Inferior parietal cortex (tissue), 1 donor: ENCODE results near the gene BGN.
A peak's percentile ranks its signal among the peaks of the same experiment; 100 is the strongest.

Experiments used
- DNase-seq: peaks from one replicate; pipeline ENCODE4 v3.0.0-alpha.2; 2016; ENCODE audit errors: extremely low spot score

Gene BGN

DNA sequence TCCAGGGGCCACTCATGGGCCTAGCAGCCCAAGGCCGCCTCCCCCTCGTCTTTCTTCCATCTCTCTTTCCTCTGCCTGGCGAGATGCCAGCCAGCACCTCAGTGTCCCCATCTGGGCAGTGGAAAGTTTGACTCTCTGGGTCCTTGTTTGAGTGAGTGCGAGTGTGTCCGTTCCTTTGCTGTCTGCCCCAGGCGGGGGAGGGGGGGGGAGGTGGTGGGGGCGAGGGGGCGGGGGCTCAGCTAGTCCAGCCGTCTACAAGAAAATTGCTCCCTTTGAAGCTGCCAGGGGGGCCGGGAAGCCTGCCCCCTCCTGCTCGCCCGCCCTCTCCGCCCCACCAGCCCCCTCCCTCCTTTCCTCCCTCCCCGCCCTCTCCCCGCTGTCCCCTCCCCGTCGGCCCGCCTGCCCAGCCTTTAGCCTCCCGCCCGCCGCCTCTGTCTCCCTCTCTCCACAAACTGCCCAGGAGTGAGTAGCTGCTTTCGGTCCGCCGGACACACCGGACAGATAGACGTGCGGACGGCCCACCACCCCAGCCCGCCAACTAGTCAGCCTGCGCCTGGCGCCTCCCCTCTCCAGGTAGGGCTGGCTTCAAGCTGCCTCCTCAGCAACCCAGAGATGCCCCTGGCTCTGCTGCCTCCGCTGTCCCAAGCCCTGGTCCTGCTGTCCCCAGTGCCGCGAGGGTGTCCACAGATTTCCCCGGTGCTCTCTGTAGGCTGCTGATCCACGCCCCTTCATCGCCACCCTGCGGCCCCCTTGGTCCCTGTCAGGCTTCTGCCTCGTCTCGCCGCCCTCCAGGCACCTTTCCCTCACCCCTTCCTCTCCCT is at the start of gene BGN:
Gene BGN (plus strand): TSS at position 440 of the 821 bp plus-strand sequence. CDS start 9,652 bp downstream, outside the sequence.
- no peak for DNase-seq

DNA sequence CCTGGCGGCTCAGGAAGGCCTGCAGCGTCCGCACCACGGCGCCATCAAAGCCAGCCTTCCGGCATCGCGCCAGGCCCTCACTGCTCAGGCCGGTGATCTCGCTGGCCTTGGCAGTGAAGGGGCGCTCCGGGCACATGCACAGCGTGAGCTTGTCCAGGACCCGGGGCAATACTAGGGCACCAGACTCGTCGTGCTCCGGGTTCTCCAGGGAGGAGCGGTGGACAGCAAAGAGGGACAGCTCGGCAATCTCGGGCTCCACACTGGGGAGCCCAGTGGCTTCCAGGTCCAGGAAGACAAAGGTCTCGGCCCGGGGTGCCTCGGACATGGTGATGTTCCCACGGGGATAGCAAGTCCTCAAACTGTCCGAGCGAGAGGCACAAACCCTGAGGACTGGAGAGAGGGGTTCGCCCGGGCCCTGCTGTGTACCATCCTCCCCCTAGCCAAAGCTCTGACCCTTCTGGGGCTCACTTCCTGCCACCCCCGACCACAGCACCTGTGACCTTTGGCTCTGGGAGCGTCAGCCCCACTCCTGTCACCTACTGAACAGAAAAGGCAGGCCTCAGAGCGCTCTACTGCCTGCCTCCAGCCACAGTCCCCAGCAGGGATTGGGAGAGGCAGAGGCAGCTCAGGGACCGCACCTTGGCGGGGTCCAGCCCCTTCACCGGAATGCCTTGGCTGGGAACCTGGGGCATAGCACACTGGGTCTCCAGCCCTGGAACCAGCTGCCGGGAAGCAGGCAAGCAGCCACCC is 49.5 kb upstream of the BGN start:
- DNase-seq = no peak

DNA sequence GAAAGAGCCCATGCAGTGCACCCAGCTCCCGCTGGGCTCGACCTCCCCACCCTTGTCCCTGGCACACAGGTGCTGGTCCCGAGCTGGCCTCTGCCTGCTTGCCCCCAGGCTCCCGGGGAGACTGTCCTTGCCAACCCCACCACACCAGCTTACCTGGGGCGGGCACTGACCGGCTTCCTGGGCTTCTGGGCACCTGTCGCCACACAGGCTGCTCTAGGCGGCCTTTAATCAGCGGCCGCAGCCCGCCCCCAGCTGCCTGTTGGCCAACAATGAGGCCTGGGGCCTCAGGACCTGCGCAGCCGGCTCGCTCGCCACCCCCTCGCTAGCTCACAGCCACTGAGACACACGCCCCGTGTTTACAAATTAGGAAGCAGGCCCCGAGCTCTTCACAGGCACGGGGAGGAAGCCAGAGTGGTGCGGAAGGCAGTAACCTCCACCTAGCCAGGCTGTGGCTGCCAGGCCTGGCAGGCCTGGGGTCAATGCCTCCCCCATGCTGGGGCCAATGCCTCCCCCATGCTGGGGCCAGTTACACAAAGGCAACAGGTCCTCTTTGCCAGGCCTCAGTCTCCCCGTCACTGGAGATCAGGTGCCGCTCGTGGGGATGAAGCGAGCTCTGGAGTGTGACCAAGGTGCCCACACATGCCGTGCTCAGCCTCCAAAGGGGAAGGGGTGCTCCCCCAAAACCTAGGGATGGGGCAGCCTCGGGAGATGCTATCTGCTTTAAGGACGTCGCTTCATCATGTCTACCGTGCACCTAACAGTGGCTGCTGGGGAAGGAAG is 48.7 kb upstream of the BGN start, which contains the start of gene TREX2:
Gene TREX2 (minus strand): TSS at position 201 of the 780 bp plus-strand sequence. CDS start 626 bp downstream, outside the sequence.
- no peak for DNase-seq

GRCh38 chrX:153446636-153446936 is 48.2 kb upstream of the BGN start:
- DNase-seq = no peak

- DNase-seq = no peak
Observed at GRCh38 chrX:153446950-153447580, 47.7 kb upstream of the BGN start.

GRCh38 chrX:153447581-153447960 is 47.2 kb upstream of the BGN start:
- DNase-seq = no peak

- DNase-seq = no peak
Observed at GRCh38 chrX:153448556-153449367, 46.0 kb upstream of the BGN start.

DNA sequence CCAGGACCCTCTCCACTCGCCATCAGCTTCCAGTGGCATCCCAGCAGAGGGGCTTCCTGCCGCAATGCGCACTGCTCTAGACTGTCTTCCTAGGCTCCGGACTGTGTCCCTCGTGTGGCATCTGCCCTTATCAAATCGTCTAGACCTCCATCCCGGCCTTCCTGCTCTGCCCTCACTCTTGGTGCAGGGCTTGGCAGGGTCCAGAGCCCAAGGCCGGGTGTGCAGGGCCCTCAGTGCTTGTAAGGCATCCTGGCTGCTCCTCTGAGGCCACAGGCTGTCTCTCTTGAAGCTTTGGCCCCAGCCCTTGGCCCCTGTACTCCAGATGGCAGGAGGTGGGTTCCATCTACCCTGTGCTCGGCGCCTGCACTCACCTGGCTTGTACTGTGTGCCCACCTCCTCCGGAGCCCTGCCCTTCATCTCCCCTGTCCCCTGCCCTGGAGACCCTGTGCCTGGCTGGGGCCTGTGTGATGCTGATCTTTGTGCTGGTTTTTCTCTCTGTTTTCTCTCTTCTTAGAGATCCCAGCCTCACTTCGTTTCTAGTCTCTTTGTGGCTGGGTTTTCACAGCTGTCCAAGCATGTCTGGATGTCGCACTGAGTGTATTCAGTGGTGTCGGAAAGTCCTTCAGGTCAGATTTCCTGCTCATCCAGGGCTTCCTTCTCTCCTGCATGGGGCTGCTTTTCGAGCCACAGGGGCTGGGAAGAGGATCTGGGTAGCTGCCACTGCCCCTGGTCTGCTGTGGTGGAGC is 45.2 kb upstream of the BGN start:
- no peak for DNase-seq

DNA sequence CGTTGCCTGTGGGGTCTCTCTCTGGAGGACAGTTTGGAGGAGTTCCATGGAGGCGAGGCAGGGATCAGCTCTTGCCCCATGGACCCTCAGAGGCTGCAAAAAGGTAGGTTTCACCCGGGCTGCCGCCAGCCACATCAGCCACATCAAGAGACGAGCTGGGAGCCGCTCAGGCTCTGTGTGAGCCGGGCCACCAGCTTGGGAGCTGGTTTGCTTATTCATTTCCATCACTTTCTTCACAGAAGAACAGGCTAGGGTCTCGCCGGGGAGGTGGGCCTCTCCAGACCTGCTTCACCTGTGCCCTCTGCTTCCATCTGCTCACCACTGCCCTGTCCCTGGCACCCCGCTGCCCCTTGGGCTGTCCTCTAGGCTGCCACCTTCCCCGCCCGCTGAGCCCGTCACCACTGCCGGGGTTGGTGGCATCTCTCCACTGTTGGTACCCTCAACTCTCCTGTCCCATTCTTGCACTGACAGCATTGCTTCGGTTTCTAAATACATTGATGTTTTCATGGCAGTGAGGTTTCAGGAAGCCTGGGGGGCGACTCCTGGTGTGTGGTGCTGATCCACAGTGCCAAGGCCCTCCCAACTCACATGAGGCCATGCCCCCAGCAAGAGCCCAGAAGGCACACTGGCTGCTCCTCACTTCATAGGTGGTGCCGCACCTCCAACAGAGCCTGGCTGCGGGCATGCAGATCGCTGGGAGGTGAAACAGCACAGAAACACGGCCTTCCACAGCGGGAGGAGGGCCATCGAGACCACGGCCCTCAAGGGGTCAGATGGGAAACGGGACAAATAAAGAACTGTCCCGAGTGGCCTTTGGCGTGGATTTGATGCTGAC is 44.4 kb upstream of the BGN start:
- DNase-seq = no peak

- no peak for DNase-seq
Observed at GRCh38 chrX:153450949-153451277, 43.9 kb upstream of the BGN start.

- DNase-seq = no peak
Observed at GRCh38 chrX:153454901-153455550, 39.8 kb upstream of the BGN start.

GRCh38 chrX:153455571-153455970 is 39.2 kb upstream of the BGN start:
- no peak for DNase-seq

- peak; percentile 28 for DNase-seq
Observed at GRCh38 chrX:153456161-153456560, 38.6 kb upstream of the BGN start.

- DNase-seq = no peak
Observed at GRCh38 chrX:153456704-153457103, 38.1 kb upstream of the BGN start.

- no peak for DNase-seq
Observed at GRCh38 chrX:153457136-153457825, 37.5 kb upstream of the BGN start.

DNA sequence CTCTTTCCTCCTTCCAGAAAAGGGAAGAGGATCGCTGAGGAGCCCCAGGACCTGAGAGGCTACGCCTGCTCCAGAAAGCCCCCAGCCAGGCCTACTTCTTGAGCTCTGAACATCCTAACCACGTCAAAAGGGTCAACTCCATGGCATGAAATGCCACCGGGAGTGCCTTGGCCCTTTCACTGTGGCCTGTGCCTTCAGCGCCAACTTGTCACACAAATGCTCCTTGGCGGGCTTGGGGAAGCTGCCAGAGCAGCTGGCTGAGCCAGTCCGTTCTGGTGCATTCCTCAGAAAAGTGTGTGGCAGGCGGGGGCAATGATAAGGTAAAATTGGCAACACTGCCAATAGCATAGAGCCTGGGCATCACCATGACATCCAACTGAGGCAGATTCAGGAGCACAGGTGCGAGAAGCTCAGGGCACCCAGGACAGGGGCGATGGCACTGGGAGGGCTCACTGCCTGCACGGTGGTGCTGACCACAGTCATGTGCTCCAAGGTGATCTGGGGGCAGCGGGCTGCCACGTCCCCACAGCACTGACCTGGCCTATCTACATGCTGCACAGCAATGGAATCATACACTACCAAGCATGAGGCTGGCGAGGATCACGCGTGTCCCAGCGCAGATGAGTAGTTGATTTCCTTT is 36.8 kb upstream of the BGN start:
- no peak for DNase-seq

DNA sequence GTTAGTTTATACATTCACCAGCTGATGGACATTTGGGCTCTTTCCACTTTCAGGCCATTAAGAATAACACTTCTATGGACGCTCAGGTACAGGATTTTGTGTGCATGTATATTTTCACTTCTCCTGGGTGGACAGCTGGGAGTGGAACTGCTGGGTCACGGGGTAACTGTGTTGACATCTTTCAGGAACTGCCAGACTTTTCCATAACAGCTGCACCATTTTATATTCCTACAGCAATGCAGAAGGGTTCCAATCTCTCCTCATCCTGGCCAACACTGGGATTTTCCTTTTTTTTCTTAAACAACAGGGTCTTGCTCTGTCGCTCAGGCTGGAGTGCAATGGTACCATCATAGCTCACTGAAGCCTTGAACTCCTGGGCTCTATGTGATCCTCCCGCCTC is 36.3 kb upstream of the BGN start:
- DNase-seq = no peak

DNA sequence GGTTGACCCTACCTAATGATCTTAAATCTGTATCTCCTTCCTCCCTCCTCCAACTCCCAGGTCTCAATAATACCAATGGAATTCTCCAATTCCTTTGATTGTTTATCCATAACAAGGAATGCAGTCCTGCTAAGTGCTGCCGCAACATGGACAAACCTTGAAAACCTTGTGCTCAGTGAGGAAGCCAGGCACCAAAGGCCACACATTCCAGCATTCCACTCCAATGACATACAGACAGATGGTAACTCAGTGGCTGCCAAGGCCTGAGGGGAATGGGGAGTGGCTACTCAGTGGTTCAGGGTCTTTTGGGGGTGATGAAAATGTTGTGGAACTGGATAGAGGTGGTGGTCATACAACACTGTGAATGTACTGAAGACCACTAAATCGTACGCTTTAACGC is 34.8 kb upstream of the BGN start:
- no peak for DNase-seq
